IPS-20b (cell line): ENCODE measurements around the gene FAM120B.

Source experiments
- H3K27ac ChIP-seq: one replicate; pipeline ENCODE4 v1.5.1; 2013; ENCODE audit warnings: low read length
- H3K27me3 ChIP-seq: 2 replicates; pipeline ENCODE4 v1.6.1; 2013; ENCODE audit warnings: mild to moderate bottlenecking, low read length, inconsistent platforms; ENCODE audit not compliant: insufficient read depth
- H3K36me3 ChIP-seq: 2 replicates; pipeline ENCODE4 v1.6.1; 2013; ENCODE audit warnings: low read depth, mild to moderate bottlenecking, inconsistent platforms, low read length, moderate library complexity; ENCODE audit not compliant: insufficient read depth
- H3K4me1 ChIP-seq: 2 replicates; pipeline ENCODE4 v1.6.1; 2013; ENCODE audit warnings: mild to moderate bottlenecking, control low read depth, inconsistent platforms, low read length, moderate library complexity; ENCODE audit not compliant: insufficient read depth
- H3K4me3 ChIP-seq: 2 replicates; pipeline ENCODE4 v1.5.1; 2013; ENCODE audit warnings: mild to moderate bottlenecking, low read length, inconsistent platforms
- H3K9ac ChIP-seq: 2 replicates; pipeline ENCODE4 v1.6.1; 2013; ENCODE audit warnings: low read depth, mild to moderate bottlenecking, inconsistent platforms, low read length, moderate library complexity
- H3K9me3 ChIP-seq: 2 replicates; pipeline ENCODE4 v1.6.1; 2013; ENCODE audit warnings: mild to moderate bottlenecking, low read depth, low read length, inconsistent platforms; ENCODE audit not compliant: insufficient read depth

The FAM120B gene

DNA sequence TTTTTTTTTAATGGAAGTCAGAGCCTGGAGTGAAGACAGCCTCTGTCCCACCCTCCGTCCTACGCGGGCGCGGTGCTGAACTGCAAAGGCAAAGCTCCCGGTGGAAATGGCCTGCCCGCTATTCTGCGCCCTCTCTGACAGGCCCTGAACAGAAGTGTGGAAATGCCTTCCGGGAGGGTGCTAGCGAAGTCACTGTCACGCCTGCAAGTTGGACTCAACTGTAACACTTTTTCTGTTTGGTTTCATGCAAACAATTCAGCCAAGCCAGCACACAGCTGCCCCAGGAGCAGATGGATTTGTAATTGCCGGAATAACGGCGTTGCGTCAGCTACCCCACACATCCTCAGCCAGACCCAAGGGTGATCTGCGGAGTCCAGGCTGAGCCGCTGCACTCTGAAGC, 138.9 kb downstream of the FAM120B start:
- Histone ChIP-seq H3K36me3 (no peaks in the 10 kb centered on the region), H3K9me3 (no peaks in the 10 kb centered on the region), H3K27me3 (no peaks in the 10 kb centered on the region; the same call in 1 of the 2 replicates), H3K9ac (no peak overlapping the region), H3K4me1 (no peaks in the 10 kb centered on the region), H3K27ac (no peak overlapping the region), H3K4me3 (no peak overlapping the region)

DNA sequence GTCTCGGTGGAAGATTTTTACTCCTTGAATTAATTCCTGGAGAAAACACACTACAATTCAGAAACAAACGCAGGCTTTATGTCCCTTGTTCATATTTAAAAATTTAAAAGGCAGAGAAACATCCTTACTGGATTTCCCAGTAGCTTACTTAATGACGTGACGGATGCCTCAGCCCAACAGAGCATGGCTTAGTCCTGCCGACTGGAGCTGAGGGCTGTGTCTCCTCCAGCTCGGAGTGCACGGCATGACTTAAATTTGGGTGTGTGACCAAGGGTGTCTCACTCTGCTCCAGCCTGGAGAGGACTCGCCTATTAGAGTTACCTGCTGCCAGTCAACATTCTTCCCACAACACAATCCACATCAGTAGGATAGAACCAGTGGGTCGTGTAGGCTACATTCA, 139.4 kb downstream of the FAM120B start:
- H3K9ac ChIP-seq, result no peak overlapping the region
- H3K4me1 ChIP-seq, result no peaks in the 10 kb centered on the region
- no peak overlapping the region for H3K4me3 ChIP-seq
- H3K36me3 ChIP-seq, result no peaks in the 10 kb centered on the region
- H3K9me3 ChIP-seq, result no peaks in the 10 kb centered on the region
- no peaks in the 10 kb centered on the region; the same call in 1 of the 2 replicates for H3K27me3 ChIP-seq
- H3K27ac ChIP-seq, result no peak overlapping the region

GRCh38 chr6:170446841-170447560, 140.4 kb downstream of the FAM120B start:
- H3K36me3 ChIP-seq, result no peaks in the 10 kb centered on the region
- no peaks in the 10 kb centered on the region for H3K4me1 ChIP-seq
- H3K4me3 ChIP-seq, result no peak overlapping the region
- H3K9ac ChIP-seq, result no peak overlapping the region
- H3K9me3 ChIP-seq, result no peaks in the 10 kb centered on the region
- H3K27ac ChIP-seq, result no peak overlapping the region
- H3K27me3 ChIP-seq, result no peaks in the 10 kb centered on the region; the same call in 1 of the 2 replicates

GRCh38 chr6:170447561-170447930, 141.0 kb downstream of the FAM120B start:
- H3K4me1 ChIP-seq, result no peaks in the 10 kb centered on the region
- no peaks in the 10 kb centered on the region; the same call in 1 of the 2 replicates for H3K27me3 ChIP-seq
- H3K4me3 ChIP-seq, result no peak overlapping the region
- H3K36me3 ChIP-seq, result no peaks in the 10 kb centered on the region
- no peaks in the 10 kb centered on the region for H3K9me3 ChIP-seq
- H3K27ac ChIP-seq, result no peak overlapping the region
- no peak overlapping the region for H3K9ac ChIP-seq

- H3K27me3 ChIP-seq, result no peaks in the 10 kb centered on the region; the same call in 1 of the 2 replicates
- H3K9me3 ChIP-seq, result no peaks in the 10 kb centered on the region
- no peak overlapping the region for H3K4me3 ChIP-seq
- no peak overlapping the region for H3K9ac ChIP-seq
- no peaks in the 10 kb centered on the region for H3K4me1 ChIP-seq
- H3K36me3 ChIP-seq, result no peaks in the 10 kb centered on the region
- H3K27ac ChIP-seq, result no peak overlapping the region
Measured at GRCh38 chr6:170448317-170448716, 141.8 kb downstream of the FAM120B start.

DNA sequence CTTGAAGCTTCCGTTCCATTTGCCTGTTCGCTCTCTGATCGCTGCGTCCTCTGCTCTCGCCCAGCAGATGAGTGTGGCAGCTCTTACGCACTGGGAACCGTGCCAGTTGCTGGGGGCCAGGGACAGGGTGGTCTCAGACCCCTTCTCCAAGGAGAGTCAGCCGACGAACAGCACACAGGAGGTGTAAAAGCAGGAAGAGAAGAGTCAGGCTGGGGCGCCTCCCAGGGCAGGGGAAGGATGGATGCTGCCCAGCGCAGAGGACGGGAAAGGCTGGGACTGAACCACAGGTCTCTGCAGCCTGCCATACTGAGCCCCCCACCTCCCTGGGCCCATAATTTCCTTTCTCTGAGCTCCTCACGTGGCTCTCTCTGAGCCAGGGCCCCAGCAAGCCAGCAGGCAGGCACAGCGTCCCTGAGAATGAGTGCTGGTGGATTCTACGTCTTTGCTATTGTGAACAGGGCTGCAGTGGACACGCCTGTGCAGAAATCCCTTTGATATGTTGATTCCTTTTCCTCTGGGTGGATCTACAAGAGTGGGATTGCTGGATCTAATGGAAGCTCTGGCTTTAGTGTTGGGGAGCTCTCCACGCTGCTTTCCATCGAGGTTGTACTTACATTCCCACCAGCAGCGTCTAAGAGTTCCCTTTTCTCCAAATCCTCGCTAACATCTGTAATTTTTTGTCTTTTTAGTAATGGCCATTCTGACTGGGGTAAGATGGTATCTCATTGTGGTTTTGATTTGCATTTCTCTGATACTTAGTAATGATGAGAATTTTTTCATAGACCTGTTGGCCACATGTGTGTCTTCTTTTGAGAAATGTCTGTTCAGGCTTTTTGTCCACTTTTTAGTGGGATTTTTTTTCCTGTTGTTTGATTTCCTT, 142.4 kb downstream of the FAM120B start:
- H3K27me3 ChIP-seq, result no peaks in the 10 kb centered on the region; the same call in 1 of the 2 replicates

GRCh38 chr6:170449835-170450753, 143.5 kb downstream of the FAM120B start:
- Histone ChIP-seq H3K4me1 (no peaks in the 10 kb centered on the region), H3K9me3 (no peaks in the 10 kb centered on the region), H3K4me3 (no peak overlapping the region), H3K27ac (no peak overlapping the region), H3K9ac (no peak overlapping the region), H3K27me3 (no peaks in the 10 kb centered on the region; the same call in 1 of the 2 replicates), H3K36me3 (no peaks in the 10 kb centered on the region)

More for the DNA sequence above, 142.4 kb downstream of the FAM120B start:
- no peaks in the 10 kb centered on the region for H3K36me3 ChIP-seq
- H3K9me3 ChIP-seq, result no peaks in the 10 kb centered on the region
- H3K4me1 ChIP-seq, result no peaks in the 10 kb centered on the region
- H3K27ac ChIP-seq, result no peak overlapping the region
- no peak overlapping the region for H3K4me3 ChIP-seq
- H3K9ac ChIP-seq, result no peak overlapping the region

- Histone ChIP-seq H3K36me3 (no peaks in the 10 kb centered on the region), H3K4me3 (no peak overlapping the region), H3K9ac (no peak overlapping the region), H3K4me1 (no peaks in the 10 kb centered on the region), H3K9me3 (no peaks in the 10 kb centered on the region), H3K27me3 (no peaks in the 10 kb centered on the region), H3K27ac (no peak overlapping the region)
Measured at GRCh38 chr6:170450916-170451761, 144.6 kb downstream of the FAM120B start.

GRCh38 chr6:170451762-170452651, 145.4 kb downstream of the FAM120B start:
- H3K27me3 ChIP-seq, result no peaks in the 10 kb centered on the region
- H3K4me1 ChIP-seq, result no peaks in the 10 kb centered on the region
- no peaks in the 10 kb centered on the region for H3K36me3 ChIP-seq
- H3K27ac ChIP-seq, result no peak overlapping the region
- no peak overlapping the region for H3K4me3 ChIP-seq
- no peaks in the 10 kb centered on the region for H3K9me3 ChIP-seq
- no peak overlapping the region for H3K9ac ChIP-seq
